GM21367 (cell line): ENCODE results near the gene NDUFA8.
"Not testable (repeated sequence)": the region's sequence is repeated elsewhere in the genome, so short reads cannot be mapped to it uniquely, and the experiment has no call there.

Source experiments
- ATAC-seq: cut with Tn5 transposase; IDR thresholded peaks from one replicate; pipeline ENCODE4 v1.9.1; 2021; ENCODE audit not compliant: unreplicated experiment

NDUFA8 gene

DNA sequence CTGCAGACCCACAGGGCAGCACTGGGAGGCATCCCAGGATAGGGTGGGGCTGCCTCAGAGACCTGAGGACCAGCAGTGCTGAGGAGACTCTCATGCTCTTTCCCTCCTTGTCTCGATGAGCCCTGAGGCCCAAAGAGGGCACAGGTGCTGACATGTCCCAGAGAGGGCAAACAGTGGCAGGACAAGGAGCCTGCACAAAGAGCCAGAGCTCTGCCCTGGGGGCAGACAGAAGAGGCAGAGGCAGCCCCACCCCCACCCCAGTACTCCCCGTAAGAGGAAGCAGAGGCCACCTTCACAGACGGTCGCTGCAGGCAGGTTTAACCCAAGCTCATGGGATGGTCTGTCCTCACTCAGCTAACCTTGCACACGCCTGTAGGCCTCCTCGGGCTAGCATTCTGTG, 37.1 kb downstream of the NDUFA8 start:
- ATAC-seq: no peak

DNA sequence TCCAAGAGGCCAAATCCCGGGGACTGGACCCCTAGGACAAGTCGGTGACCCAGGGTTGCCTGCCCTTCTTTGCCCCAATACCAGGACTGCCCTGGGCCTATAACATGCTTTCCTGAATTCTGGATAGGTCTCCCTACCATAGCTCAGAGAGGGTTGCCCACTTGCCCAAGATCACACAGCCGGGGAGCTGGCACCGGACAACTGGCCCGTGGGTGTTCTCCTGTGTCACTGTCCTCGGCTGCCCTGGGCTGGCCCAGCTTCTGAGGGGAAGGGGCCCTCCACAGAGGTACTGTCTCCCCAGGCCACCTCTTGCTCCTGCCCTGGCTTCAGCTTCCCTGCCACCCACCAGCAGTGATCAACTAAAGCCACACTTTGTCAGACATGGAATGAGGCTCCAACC, 37.6 kb downstream of the NDUFA8 start:
- no peak for ATAC-seq

DNA sequence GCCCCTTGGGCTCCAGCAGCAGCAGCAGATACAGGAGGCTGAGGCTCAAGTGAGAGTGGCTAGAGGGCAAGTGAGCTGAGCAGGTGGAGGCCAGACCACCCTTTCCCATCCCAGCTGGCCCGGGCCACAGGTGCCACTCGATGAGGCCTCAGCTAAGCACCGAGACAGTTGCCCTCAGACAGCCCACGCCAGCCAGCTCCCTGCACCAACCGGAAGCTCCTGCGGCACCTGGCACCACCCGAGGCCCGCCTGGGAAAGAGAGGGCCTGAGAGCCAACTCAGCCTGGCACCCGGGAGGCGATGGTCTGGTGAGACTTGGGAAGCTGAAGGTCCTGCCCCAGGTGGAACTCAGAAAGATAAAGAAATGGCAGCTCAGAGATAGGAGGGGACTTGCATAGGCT, 38.2 kb downstream of the NDUFA8 start:
- no peak for ATAC-seq

DNA sequence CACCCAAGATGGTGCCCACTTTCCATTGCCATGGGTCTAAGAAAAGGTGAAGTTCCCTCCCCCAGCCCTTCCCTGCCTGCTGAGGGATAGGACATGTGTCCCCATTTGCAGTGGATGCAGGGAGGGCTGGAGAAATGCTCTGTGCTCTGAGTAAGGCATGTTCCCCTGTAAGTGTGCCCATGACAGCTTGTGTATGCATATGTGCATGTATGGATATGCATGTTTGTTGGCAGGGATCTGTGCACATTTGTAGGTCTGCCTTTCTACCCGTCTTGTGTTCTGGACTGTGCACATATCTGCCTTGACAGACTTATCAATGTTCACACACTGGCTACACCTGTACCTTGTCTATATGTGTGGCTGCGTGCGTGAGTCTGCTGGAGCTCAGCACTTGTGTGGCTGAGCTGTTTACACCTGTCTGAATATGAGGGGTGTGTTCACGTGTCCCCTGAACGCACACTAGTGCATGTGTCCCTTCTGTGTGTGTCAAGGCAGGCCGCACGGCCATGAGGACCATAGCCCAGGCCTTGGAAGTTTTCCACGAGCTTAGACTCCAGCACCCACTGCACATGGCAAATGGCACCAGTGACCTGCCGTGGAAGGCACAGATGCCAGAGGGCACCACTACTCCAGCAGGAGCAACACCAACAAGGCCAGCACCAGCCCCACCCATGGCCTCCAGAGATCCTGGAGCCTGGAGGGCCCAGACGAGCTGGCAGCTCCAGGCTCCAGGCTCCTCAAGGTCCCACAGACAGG, 39.1 kb downstream of the NDUFA8 start:
- ATAC-seq: no peak

DNA sequence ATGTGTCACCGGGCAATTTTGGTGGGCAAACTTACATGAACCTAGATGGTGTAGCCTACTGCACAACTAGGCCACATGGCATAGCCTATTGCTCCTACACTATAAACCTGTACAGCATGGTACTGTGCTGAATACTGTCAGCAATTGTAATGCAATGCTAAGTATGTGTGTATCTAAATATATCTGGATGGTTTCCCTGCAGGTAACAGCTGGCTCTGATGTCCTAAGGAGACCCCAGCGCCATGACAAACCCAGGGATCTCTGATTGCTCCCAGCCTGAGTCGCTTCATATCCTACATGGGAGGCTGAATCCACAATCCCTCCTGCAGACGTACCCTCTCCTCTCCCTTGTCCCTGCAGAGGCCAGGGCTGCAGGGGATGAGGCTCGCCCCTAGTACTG, 39.9 kb downstream of the NDUFA8 start:
- ATAC-seq: no peak

DNA sequence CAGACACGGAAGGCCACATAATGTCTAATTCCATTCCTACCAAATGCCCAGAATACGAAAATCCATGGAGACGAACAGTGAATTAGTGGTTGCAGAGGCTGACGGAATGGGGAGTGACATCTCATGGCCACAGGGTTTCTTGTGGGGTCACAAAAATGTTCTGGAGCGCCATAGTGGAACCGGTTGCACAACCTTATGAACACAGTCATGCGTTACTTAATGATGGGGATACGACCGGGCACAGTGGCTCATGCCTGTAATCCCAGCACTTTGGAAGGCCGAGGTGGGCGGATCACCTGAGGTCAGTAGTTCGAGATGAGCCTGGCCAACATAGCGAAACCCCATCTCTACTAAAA, 40.4 kb downstream of the NDUFA8 start:
- ATAC-seq: no peak

DNA sequence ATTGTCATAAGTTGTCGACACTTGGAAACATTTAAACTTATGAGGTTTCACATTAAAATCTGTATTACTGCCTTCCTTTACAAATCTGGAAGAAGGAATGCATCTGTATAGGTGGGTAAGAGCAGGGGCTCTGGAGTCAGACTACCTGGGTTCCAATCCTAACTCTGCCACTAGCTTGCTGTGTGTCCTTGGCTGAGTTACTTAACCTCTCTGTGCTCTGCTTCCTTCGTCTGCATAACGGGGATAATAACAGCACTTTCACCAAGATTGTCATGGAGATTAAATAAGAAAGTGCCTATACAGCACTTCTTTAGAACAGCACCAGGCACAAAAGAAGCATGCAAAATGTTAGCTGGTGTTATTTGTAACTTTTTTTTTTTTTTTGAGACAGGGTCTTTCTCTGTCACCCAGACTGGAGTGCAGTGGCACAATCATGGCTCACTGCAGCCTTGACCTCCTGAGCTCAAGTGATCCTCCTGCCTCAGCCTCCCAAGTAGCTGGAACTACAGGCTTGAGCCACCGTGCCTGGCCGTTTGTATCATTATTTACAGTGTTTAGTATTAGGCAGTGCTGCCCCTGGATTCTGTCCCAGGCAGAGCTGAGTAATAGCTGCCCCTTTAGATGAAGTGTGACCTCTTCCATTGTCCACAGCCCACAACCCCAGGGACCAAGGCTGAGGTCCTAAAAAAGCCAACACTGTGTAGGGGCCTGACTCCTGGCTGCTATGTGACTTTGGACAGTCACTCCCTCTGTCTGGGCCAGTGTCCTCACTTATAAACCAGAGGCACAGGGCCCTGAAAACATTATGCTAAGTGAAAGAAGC, 41.0 kb downstream of the NDUFA8 start:
- no peak for ATAC-seq

DNA sequence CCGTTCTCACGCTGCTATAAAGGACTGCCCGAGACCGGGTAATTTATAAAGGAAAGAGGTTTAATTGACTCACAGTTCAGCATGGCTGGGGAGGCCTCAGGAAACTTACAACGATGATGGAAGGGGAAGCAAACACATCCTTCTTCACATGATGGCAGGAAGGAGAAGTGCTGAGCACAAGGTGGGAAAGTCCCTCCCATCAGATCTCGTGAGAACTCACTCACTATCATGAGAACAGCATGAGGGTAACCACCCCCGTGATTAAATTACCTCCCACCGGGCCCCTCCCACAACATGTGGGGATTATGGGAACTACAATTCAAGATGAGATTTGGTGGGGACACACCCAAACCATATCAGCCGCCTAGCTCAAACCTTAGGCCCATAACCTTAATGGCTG, 42.3 kb downstream of the NDUFA8 start:
- not testable (repeated sequence) for ATAC-seq

DNA sequence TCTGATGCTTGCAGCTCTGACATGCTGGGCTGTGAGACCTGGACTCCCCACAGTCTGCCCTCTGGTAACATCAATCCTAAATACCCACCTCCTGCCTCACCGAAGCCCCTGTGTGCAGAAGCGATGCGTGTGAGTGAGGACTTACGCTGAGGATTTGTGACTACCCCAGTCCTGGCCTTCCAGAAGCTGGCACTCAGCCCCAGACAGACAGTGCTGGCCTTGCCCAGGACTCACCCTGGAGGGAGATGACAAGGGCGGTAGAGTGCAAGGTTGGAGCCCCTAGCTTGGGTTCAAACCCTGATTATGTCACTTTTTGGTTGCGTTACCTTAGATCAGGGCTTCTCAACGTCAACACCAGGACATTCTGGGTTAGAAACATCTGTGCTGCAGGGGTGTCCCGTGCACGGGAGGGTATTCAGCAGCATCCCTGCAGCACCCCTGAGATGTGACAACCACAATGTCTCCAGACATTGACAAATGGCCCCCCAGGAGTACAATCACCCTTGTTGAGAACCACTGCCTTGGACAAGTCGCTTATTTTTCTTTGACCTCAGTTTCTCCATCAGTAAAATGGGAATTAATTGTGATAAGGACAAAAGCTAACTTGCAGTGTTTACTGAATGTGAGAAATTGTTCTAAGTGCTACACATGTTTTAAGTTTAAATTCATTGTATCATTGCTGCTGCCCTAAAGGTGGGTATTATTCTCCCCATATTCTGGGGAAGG, 43.0 kb downstream of the NDUFA8 start:
- ATAC-seq: no peak

DNA sequence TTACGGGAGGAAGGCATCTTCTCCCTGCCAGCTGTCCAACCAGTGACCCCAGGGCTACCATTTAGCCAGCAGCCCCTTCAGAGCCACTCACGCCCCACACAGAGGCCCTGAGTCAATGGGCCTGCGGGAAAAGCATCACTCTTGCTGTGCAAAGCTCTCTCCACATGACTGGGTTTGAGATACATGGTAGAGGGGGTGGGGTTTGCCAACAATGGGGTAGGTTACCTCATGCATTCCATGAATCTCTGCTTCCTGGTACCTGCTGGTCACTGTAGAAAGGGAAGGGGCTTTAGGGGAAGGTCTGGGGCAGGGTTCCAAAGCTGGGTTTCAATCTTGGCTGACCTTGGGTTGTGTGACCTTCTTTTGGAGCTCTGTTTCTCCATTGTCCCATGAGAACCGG, 43.5 kb downstream of the NDUFA8 start:
- no peak for ATAC-seq

DNA sequence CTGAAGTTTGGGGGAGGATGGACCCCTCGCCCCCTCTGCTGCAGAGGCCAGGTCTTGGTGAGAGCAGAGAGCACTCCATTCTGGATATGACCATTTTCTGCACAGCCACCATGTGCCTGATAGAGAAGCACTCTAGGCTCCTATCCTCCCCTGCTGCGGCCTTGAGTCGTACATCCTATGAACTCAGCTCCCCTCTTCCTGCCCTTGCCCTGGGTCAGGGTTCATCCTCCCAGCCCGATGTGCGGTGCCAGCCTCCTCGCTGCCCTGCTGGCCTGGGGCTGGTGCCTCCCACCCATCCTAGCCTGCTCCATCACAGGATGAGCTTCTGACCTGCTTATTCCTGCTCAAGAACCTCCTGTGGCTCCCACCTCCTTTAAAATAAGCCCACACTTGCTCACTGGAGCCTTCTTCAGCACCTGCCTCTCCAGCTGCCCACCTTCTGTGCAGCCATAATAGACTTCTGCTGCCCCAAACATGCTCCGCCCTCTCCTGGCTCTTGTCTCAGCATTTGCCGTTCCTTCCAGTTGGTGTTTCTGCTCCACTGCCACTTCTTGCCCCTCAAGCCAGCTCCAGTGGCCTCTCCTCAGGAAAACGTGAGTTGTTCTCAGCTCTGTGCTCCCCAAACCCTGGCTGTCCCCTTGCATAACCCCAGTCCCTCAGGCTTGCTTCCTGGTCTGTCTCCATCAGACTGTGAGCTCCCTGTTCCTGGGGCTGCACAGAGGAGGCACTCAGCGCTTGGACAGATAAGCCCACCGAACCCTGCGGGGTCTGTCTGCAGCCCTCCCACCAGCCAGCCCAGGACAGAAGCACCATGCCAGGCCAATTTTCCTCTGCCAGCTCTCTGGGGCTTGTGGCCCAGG, 44.2 kb downstream of the NDUFA8 start:
- no peak for ATAC-seq

DNA sequence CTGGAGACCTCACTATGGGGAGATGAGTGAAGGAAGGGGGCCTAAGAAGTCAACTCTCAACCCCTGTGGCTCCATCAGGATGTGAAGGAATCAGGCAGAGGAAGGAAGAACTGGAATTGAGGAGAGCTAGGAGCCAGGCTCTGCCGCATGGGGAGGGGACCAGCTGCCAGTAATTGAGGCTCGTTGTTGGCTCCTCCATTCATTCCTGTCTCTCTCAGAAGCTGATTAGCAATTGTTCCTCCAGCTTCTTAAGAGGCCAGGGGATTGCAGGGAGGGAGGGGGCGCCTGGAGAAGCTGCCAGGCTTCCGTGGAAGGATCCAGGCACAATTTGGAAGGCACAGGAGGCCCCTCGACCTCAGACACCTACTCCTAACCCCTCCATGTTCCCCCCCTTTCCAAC, 46.0 kb downstream of the NDUFA8 start:
- no peak for ATAC-seq

DNA sequence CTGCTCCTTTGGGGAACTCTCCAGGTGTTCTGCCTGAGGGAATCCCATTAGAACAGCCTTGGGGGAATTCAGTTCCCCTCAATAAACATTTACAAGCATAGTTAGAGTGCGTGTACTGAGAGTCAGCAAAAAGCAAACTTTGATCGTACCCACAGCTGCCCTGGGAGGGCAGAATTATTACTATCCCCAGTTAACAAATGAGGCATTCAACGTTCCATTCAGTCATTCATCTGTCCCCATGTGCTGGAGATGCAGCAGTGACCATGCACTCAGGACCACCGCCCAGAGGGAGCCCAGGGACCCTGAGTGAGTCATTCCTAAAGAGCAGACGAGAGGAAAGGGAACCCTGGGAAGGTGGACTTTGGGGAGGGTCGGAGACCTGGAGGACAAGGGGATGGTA, 47.3 kb downstream of the NDUFA8 start:
- no peak for ATAC-seq

DNA sequence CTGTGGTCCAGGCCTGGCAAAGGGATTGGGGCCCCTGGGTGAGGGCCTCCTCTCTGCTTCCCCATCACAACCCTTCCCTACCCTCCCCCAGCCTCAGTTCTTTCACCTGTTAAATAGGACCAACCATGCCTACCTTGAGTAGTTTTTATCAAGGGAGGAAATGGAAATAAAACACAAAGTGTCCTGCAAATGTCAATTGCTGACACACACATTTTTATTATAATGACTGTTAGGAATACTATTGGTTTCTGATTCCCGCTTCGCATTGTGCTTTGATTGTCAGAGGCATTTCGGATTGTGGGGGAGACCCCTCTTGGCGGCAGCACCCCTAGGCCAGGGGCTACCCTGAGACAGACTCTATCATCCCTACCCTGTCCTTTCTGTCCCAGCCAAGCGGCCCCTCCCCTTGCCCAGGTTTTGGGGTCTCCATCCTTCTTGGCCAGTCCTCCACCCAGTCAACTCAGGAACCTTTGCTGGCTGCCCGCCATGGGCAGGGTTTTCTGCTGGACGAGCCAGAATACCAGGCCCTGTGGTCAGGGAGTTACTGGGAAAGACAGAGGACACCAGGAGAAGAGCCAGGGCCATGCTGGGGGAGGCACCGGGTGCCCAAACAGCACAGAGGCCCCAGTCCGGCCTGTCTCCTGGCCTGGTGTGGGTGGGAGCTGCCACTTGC, 48.0 kb downstream of the NDUFA8 start:
- ATAC-seq: no peak

DNA sequence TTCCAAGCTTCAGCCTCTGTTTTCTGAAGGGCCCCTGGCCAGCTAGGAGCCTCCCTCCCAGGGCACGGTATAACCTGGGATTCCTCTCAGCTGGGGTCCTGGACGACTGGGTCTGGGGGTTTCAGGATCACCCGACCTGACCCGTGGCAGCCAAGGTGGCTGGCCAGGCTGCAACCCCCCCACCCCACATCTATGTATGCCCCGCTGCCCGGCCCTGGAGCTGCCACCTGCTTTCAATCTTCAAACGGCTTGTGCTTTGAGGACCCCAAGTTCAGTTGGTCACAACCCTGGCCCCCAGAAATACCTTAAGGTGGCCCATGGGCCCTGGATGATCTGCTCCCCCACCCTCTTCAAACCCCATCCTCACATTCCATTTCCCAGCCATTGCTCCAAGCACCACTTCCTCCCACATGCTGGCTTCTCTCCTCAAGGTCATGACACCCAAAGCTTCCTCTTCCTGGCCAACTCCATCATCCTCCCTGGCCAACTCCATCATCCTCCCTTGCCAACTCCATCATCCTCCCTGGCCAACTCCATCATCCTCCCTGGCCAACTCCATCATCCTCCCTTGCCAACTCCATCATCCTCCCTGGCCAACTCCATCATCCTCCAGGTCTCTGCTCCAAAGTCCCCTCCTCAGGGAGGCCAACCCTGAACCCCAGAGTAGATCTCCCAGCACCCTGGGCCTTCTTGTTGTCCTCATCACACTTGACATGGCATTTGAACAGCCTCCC, 49.3 kb downstream of the NDUFA8 start:
- ATAC-seq: no peak

DNA sequence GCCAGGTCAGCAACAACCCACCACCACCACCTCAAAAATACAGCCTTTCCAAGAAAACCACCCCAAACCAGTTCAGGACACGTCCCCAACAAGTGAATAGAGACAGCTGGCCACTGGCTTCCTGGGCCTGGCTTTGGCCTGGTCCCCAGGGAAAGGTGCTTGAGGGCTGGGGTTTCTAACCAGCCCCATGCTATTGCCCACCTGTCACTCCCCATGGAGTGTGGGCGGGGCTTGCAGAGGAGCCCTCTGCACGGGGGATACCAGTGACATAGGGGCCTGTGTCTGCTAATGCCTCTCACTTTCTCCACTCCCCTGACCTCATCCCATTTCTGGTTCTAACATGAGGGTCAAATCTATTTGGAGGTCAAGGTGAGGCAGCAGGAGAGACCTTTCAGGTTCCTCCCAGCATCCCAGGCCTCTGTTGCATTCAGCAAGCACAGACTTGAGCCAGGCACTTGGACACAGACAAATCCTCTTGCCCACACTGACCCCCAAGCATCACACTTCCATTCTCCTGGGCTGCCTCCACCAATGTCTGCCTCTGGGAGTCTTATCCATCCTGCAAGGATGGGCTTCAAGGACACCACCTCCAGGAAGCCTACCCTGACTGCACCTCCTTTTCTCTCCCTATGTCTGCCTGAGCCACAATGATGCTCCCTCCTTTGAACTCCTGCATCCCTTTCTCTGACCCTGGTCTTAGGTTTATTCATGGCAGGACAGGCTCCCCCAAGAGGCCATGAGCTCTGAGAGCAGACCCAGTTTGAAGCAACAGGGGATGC, 50.4 kb downstream of the NDUFA8 start:
- ATAC-seq: no peak

DNA sequence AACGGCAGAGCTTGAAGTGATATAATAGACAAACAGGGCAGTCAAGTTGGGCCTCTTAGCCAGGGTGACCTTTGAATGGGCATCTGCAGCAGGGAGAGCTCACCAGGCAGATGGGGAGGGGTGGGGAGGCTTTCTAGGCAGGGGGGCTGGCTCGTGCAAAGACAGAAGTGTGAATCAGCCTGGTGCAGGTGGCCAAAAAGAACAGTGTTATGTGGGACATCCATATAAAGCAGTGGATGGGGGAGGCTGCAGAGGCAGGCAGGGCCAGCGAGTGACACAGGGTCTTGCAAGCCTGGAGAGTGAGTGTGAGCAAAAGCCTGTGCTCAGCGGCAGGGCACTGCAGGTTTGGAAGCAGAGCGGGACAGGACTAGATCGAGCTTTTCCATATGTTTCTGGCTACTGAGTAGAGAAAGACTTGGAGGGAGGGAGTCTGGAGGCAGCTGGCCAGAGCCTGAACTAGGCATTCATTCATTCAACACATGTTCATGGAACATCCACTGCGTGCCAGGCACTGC, 52.2 kb downstream of the NDUFA8 start:
- ATAC-seq: no peak

DNA sequence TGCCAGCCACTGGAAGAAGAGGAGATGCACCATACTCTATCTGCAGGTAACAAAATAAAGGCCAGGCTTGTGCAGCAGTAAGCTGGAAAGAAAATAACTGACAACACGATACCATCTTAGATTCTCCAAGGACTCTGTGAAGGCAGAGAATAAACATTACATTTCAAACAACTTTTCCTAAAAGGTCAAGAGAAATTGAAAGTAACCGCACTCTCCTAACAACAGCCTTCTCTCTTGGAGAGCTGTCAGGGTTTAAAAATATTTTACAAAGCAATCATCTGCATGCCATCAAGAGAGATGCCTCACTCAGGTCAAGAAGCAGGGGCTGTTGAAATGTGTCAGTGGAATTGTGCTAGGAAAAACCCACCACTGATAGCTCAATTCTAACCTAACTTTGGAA, 53.0 kb downstream of the NDUFA8 start:
- ATAC-seq: no peak

DNA sequence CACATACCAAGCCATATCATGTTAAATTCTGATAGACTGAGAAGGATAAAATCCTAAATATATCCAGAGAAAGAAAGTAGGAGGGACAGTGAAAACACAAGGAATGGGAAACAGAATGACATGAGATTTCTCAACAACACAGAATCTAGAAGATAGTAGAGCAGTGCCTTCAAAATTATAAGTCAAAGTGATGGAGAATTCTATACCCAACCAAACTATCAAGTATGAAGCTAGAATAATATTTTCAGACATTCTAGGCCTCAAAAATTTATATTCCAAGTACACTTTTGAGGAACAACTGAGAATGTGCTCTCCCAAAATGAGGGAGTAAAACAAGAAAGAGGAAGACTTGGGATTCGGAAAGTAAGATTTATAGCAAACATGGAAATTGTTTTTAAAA, 55.6 kb downstream of the NDUFA8 start:
- no peak for ATAC-seq
